ENCODE measurements around the gene RPL4.
"Not testable (repeated sequence)": the region's sequence is repeated elsewhere in the genome, so short reads cannot be mapped to it uniquely, and the experiment has no call there.

RPL4 gene

GRCh38 chr15:66504563-66505429, at the start of gene RPL4, which contains the start of gene ZWILCH:
TSS of gene RPL4 (minus strand) at chr15:66504855. CDS start at chr15:66504790, 65 bp downstream.
TSS of gene ZWILCH (plus strand) at chr15:66505326. CDS start at chr15:66505339, 13 bp downstream.
- peak; percentile 56 for DNase-seq (ENCODE audit: low read depth)

GRCh38 chr15:66545255-66545654, 40.6 kb upstream of the RPL4 start:
- no peak for DNase-seq (ENCODE audit: low read depth)

- DNase-seq (ENCODE audit: low read depth): no peak
Observed at GRCh38 chr15:66542896-66543295, 38.2 kb upstream of the RPL4 start.

- no peak for DNase-seq (ENCODE audit: low read depth)
Observed at GRCh38 chr15:66535056-66535455, 30.4 kb upstream of the RPL4 start.

GRCh38 chr15:66524838-66525237, 20.2 kb upstream of the RPL4 start:
- DNase-seq (ENCODE audit: low read depth): no peak

- DNase-seq (ENCODE audit: low read depth): no peak
Observed at GRCh38 chr15:66523926-66524325, 19.3 kb upstream of the RPL4 start.

GRCh38 chr15:66515901-66516322, 11.3 kb upstream of the RPL4 start:
- DNase-seq (ENCODE audit: low read depth): no peak

GRCh38 chr15:66514586-66514985, 9.9 kb upstream of the RPL4 start:
- no peak for DNase-seq (ENCODE audit: low read depth)

- no peak for DNase-seq (ENCODE audit: low read depth)
Observed at GRCh38 chr15:66508293-66508883, 3.7 kb upstream of the RPL4 start.

GRCh38 chr15:66505818-66506217, 1.2 kb upstream of the RPL4 start:
- no peak for DNase-seq (ENCODE audit: low read depth)

GRCh38 chr15:66505430-66505811, 766 bp upstream of the RPL4 start:
- DNase-seq (ENCODE audit: low read depth): no peak

- no peak for DNase-seq (ENCODE audit: low read depth)
Observed at GRCh38 chr15:66503780-66504562, 684 bp downstream of the RPL4 start.

- DNase-seq (ENCODE audit: low read depth): not testable (repeated sequence)
Observed at GRCh38 chr15:66503041-66503648, 1.5 kb downstream of the RPL4 start.

GRCh38 chr15:66502491-66502890, 2.2 kb downstream of the RPL4 start:
- DNase-seq (ENCODE audit: low read depth): no peak

GRCh38 chr15:66500346-66500745, 4.3 kb downstream of the RPL4 start:
- not testable (repeated sequence) for DNase-seq (ENCODE audit: low read depth)

- DNase-seq (ENCODE audit: low read depth): no peak
Observed at GRCh38 chr15:66498501-66499386, 5.9 kb downstream of the RPL4 start.

GRCh38 chr15:66497502-66498455, 6.9 kb downstream of the RPL4 start, which contains the start of gene SNAPC5:
TSS of gene SNAPC5 (minus strand) at chr15:66497762. CDS start at chr15:66497731, 31 bp downstream.
- DNase-seq (ENCODE audit: low read depth): peak; percentile 95

GRCh38 chr15:66496951-66497501, 7.6 kb downstream of the RPL4 start:
- DNase-seq (ENCODE audit: low read depth): no peak

GRCh38 chr15:66494262-66494661, 10.4 kb downstream of the RPL4 start:
- DNase-seq (ENCODE audit: low read depth): no peak
